Aorta (tissue), 5 donors: ENCODE measurements around the gene ANO9. TPM values are rescaled to one million over a fixed set of nuclear protein-coding genes. Genes with fewer than 3 reads are reported as not detected.
"Not testable (repeated sequence)": the region's sequence is repeated elsewhere in the genome, so short reads cannot be mapped to it uniquely, and the experiment has no call there.

Source experiments
- ATAC-seq: fragments of 200-7000 bp; cut with Tn5 transposase; one replicate; pipeline ENCODE4 v1.9.1; 2022; ENCODE audit warnings: moderate library complexity; ENCODE audit not compliant: low FRiP score
- DNase-seq, 2 donors: peaks; one replicate each; pipeline ENCODE4 v3.0.0-alpha.2; 2020
- H3K27ac ChIP-seq, 2 donors: one replicate each; pipeline ENCODE4 v1.5.1; 2013; ENCODE audit warnings: low read length in 2 of 2, mild to moderate bottlenecking in 2 of 2, moderate library complexity in 2 of 2, control low read depth in 1 of 2, inconsistent platforms in 1 of 2, low read depth in 1 of 2
- H3K27me3 ChIP-seq, 2 donors: one replicate each; pipeline ENCODE4 v1.6.1; 2013; ENCODE audit warnings: control low read depth in 1 of 2, low read length in 1 of 2, mild to moderate bottlenecking in 1 of 2, moderate library complexity in 1 of 2; ENCODE audit not compliant: insufficient read depth in 2 of 2, control insufficient read depth in 1 of 2
- H3K36me3 ChIP-seq, 2 donors: one replicate each; pipeline ENCODE4 v1.6.1; 2013; ENCODE audit warnings: control low read depth in 1 of 2, low read length in 1 of 2, mild to moderate bottlenecking in 1 of 2; ENCODE audit not compliant: insufficient read depth in 2 of 2, control insufficient read depth in 1 of 2
- H3K4me1 ChIP-seq, 2 donors: one replicate each; pipeline ENCODE4 v1.6.1; 2013; ENCODE audit warnings: low read length in 2 of 2, control low read depth in 1 of 2, mild to moderate bottlenecking in 1 of 2, moderate library complexity in 1 of 2; ENCODE audit not compliant: insufficient read depth in 2 of 2, control insufficient read depth in 1 of 2
- H3K4me3 ChIP-seq, 2 donors: one replicate each; pipeline ENCODE4 v1.5.1; 2013; ENCODE audit warnings: low read length in 2 of 2, control low read depth in 1 of 2, mild to moderate bottlenecking in 1 of 2
- H3K9me3 ChIP-seq: one replicate; pipeline ENCODE4 v1.6.1; 2013; ENCODE audit warnings: mild to moderate bottlenecking, low read length; ENCODE audit not compliant: control insufficient read depth
- WGBS, 2 donors: extraction: QIAGEN DNeasy Blood & Tissue Kit; methylation state at CpG; one replicate each; pipeline ENCODE4 v1.1.7; 2013; 5-methylcytosine and 5-hydroxymethylcytosine counted together
- intact Hi-C, 2 donors: fragments of 100-400 bp; cut with DNase I; formaldehyde crosslinking; loops; one replicate each; pipeline versions ENCODE4 v1.14.2 to v1.15.0; 2022
- polyA plus RNA-seq, 2 donors: library from polyadenylated mRNA; stranded (reverse); fragments of 200-250 nt; gene quantifications; one replicate each; pipeline ENCODE4 v1.2.3, GENCODE V29; 2013
- total RNA-seq, 2 donors: library from RNA; stranded (reverse); fragmentation: NEBNext Ultra II Directional; extraction: Animal tissue kit (Norgen Biotek cat#: 25700); gene quantifications; one replicate each; pipeline ENCODE4 v1.2.1, GENCODE V29; 2021
- donor health status: healthy with polysubstance abuse.
- donor health status: Bipolar disorder and iron deficiency.
- donor health status: DM: no; HTN: no; CAD: no.
- donor health status: DM: no; HTN: no; CAD: no.
- donor health status: DM: yes; HTN: yes; CAD: no.

ANO9 gene
- total and polyA plus RNA-seq, 4 donors: 0.41 to 8.1 (median 2.0) TPM

- 88 to 89% methylated on average over 20 to 22 of the region's 22 CpGs for whole genome bisulfite sequencing, 2 donors
- no peaks in the 10 kb centered on the region for H3K4me1 ChIP-seq
- no peak for ATAC-seq
- H3K4me3 ChIP-seq: no peak overlapping the region
- no peak for DNase-seq
- H3K36me3 ChIP-seq: no peaks in the 10 kb centered on the region
- intact Hi-C loops: no loop called here
- no peaks in the 10 kb centered on the region for H3K27me3 ChIP-seq
- H3K9me3 ChIP-seq: no peaks in the 10 kb centered on the region
- no peak overlapping the region for H3K27ac ChIP-seq
Measured at GRCh38 chr11:473962-474785, 32.4 kb upstream of the ANO9 start.

- H3K27me3 ChIP-seq: no peaks in the 10 kb centered on the region
- 96 to 97% methylated on average over 19 of the region's 19 CpGs for WGBS, 2 donors
- intact Hi-C loops: no loop called here
- no peaks in the 10 kb centered on the region for H3K36me3 ChIP-seq
- ATAC-seq (no peak), DNase-seq (no peak)
- no peaks in the 10 kb centered on the region for H3K4me1 ChIP-seq
- no peaks in the 10 kb centered on the region for H3K9me3 ChIP-seq
- H3K27ac ChIP-seq: no peak overlapping the region
- H3K4me3 ChIP-seq: no peak overlapping the region
Measured at GRCh38 chr11:473415-473814, 31.6 kb upstream of the ANO9 start.

- intact Hi-C loops: no loop called here
- H3K9me3 ChIP-seq: no peaks in the 10 kb centered on the region
- no peaks in the 10 kb centered on the region for H3K27me3 ChIP-seq
- DNase-seq (no peak), ATAC-seq (no peak)
- no peak overlapping the region for H3K27ac ChIP-seq
- no peaks in the 10 kb centered on the region for H3K4me1 ChIP-seq
- 92 to 94% methylated on average over 28 of the region's 28 CpGs for WGBS, 2 donors
- no peak overlapping the region for H3K4me3 ChIP-seq
- H3K36me3 ChIP-seq: no peaks in the 10 kb centered on the region
Measured at GRCh38 chr11:472816-473215, 31.0 kb upstream of the ANO9 start.

GRCh38 chr11:472272-472671 lies 30.5 kb upstream of the ANO9 start:
- no peak for DNase-seq
- Histone ChIP-seq H3K9me3 (no peaks in the 10 kb centered on the region), H3K4me3 (no peak overlapping the region), H3K36me3 (no peaks in the 10 kb centered on the region), H3K4me1 (no peaks in the 10 kb centered on the region), H3K27ac (no peak overlapping the region), H3K27me3 (no peaks in the 10 kb centered on the region)
- 91% methylated on average over 13 of the region's 13 CpGs for WGBS, 2 donors
- intact Hi-C loops: no loop called here
- ATAC-seq: no peak

GRCh38 chr11:471468-472145 lies 29.8 kb upstream of the ANO9 start:
- Histone ChIP-seq H3K27ac (no peak overlapping the region), H3K4me3 (no peak overlapping the region), H3K9me3 (no peaks in the 10 kb centered on the region), H3K27me3 (no peaks in the 10 kb centered on the region), H3K4me1 (no peaks in the 10 kb centered on the region), H3K36me3 (no peaks in the 10 kb centered on the region)
- ATAC-seq: no peak
- intact Hi-C loops: no loop called here
- WGBS, 2 donors: 96 to 97% methylated on average over 51 to 61 of the region's 61 CpGs
- peak in 1 of 2 donors; percentile 75 for DNase-seq

GRCh38 chr11:469684-470560 lies 28.1 kb upstream of the ANO9 start:
- DNase-seq: peak in 1 of 2 donors; percentile 88
- intact Hi-C loops: no loop called here

GRCh38 chr11:469026-469683 lies 27.3 kb upstream of the ANO9 start:
- H3K4me3 ChIP-seq, H3K27me3 ChIP-seq, H3K9me3 ChIP-seq, H3K36me3 ChIP-seq, intact Hi-C loops, H3K4me1 ChIP-seq, DNase-seq, ATAC-seq: not testable (repeated sequence)
- 20 to 25% methylated on average over 19 of the region's 19 CpGs for WGBS, 2 donors
- peak overlapping the region in 1 of 2 donors; percentile 20 for H3K27ac ChIP-seq

More at GRCh38 chr11:469684-470560, 28.1 kb upstream of the ANO9 start:
- H3K9me3 ChIP-seq: no peaks in the 10 kb centered on the region
- no peaks in the 10 kb centered on the region for H3K36me3 ChIP-seq
- 52 to 63% methylated on average over 28 of the region's 28 CpGs for WGBS, 2 donors
- H3K27ac ChIP-seq: peak overlapping the region in 1 of 2 donors; percentile 20
- H3K4me3 ChIP-seq: no peak overlapping the region
- peak; percentile 83 for ATAC-seq
- no peaks in the 10 kb centered on the region for H3K4me1 ChIP-seq
- no peaks in the 10 kb centered on the region for H3K27me3 ChIP-seq

- Histone ChIP-seq H3K4me1 (no peaks in the 10 kb centered on the region), H3K27me3 (no peaks in the 10 kb centered on the region), H3K4me3 (no peak overlapping the region), H3K27ac (peak overlapping the region in 1 of 2 donors; percentile 28), H3K36me3 (no peaks in the 10 kb centered on the region), H3K9me3 (no peaks in the 10 kb centered on the region)
- DNase-seq (no peak), ATAC-seq (no peak)
- WGBS, 2 donors: 67 to 68% methylated on average over 6 of the region's 6 CpGs
- intact Hi-C loops: no loop called here
Measured at GRCh38 chr11:468493-468892, 26.7 kb upstream of the ANO9 start.
